GM19035 (cell line): ENCODE results near the gene OPRD1.

Experiments used
- ATAC-seq: cut with Tn5 transposase; IDR thresholded peaks from one replicate; pipeline ENCODE4 v1.9.1; 2021; ENCODE audit not compliant: unreplicated experiment

Gene OPRD1

GRCh38 chr1:28882009-28882628 is 70.1 kb downstream of the OPRD1 start:
- ATAC-seq: no peak

GRCh38 chr1:28883242-28883616 is 71.3 kb downstream of the OPRD1 start:
- no peak for ATAC-seq

GRCh38 chr1:28885472-28885877 is 73.5 kb downstream of the OPRD1 start:
- no peak for ATAC-seq

- no peak for ATAC-seq
Observed at GRCh38 chr1:28885977-28886730, 74.2 kb downstream of the OPRD1 start.

GRCh38 chr1:28886731-28887418 is 74.9 kb downstream of the OPRD1 start:
- ATAC-seq: peak; percentile 66

GRCh38 chr1:28887419-28887834 is 75.5 kb downstream of the OPRD1 start:
- no peak for ATAC-seq

- no peak for ATAC-seq
Observed at GRCh38 chr1:28887835-28888682, 76.1 kb downstream of the OPRD1 start.

GRCh38 chr1:28888915-28889314 is 76.9 kb downstream of the OPRD1 start:
- no peak for ATAC-seq

GRCh38 chr1:28889357-28889756 is 77.4 kb downstream of the OPRD1 start:
- no peak for ATAC-seq

- ATAC-seq: no peak
Observed at GRCh38 chr1:28890435-28890834, 78.5 kb downstream of the OPRD1 start.

GRCh38 chr1:28890836-28891235 is 78.9 kb downstream of the OPRD1 start:
- ATAC-seq: no peak

- no peak for ATAC-seq
Observed at GRCh38 chr1:28891256-28891655, 79.3 kb downstream of the OPRD1 start.

GRCh38 chr1:28893403-28894102 is 81.6 kb downstream of the OPRD1 start:
- no peak for ATAC-seq

- no peak for ATAC-seq
Observed at GRCh38 chr1:28894785-28895184, 82.8 kb downstream of the OPRD1 start.

GRCh38 chr1:28895896-28896608 is 84.1 kb downstream of the OPRD1 start:
- no peak for ATAC-seq

GRCh38 chr1:28896609-28896986 is 84.6 kb downstream of the OPRD1 start:
- ATAC-seq: no peak

GRCh38 chr1:28897789-28898188 is 85.8 kb downstream of the OPRD1 start:
- no peak for ATAC-seq

GRCh38 chr1:28898405-28898881 is 86.5 kb downstream of the OPRD1 start:
- ATAC-seq: no peak

- ATAC-seq: no peak
Observed at GRCh38 chr1:28899267-28899666, 87.3 kb downstream of the OPRD1 start.

- ATAC-seq: no peak
Observed at GRCh38 chr1:28900562-28900961, 88.6 kb downstream of the OPRD1 start.
